HG02759 (cell line): ENCODE data around the gene CRYBB1.

Experiments
- ATAC-seq: cut with Tn5 transposase; IDR thresholded peaks from one replicate; pipeline ENCODE4 v1.9.1; 2021; ENCODE audit warnings: mild to moderate bottlenecking, moderate library complexity; ENCODE audit not compliant: unreplicated experiment

CRYBB1 gene

GRCh38 chr22:26559961-26560575 is 57.8 kb downstream of the CRYBB1 start:
- no peak for ATAC-seq

DNA sequence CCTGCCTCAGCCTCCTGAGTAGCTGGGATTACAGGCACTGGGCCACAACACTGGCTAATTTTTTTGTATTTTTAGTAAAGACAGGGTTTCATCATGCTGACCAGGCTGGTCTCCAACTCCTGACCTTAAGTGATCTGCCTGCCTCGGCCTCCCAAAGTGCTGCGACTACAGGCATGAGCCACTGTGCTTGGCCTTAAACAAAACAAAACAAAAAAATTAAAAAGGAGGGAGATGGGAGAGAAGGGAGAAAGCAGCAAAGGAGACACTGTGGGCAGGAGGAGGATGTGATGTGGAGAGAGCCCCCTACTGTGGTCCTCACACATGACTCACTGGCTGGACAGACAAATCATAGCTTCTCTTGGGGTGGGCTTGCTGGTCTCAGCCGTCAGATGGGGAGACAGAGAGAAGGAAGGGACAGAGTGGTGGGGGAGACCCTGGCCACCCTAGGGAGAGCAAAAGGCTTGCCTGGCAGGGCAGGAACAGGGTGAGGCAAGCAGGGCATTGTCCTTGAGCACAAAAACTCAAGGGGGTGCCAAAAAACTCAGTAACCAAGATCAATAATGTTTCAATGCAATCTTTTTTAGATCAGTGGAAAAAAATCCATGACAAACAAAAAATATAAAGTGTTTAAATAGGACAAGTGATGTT is 59.5 kb downstream of the CRYBB1 start:
- ATAC-seq = no peak

DNA sequence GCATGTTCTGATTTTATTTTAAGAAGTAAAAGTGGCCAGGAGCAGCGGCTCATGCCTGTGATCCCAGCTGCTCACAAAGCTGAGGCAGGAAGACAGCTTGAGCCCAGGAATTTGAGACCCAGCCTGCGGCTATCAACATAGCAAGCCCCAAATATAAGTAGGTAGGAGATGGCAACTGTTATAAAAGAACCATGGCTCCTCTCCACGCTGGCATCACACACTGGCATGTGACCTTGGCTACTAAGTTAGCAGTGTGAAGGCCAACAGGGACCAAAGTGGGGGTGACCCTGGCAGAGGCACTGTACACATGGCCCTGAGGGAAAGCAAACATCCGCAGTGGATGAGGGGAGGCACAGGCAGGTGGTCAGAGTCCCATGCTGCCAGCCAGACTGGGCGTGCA is 60.9 kb downstream of the CRYBB1 start:
- no peak for ATAC-seq

DNA sequence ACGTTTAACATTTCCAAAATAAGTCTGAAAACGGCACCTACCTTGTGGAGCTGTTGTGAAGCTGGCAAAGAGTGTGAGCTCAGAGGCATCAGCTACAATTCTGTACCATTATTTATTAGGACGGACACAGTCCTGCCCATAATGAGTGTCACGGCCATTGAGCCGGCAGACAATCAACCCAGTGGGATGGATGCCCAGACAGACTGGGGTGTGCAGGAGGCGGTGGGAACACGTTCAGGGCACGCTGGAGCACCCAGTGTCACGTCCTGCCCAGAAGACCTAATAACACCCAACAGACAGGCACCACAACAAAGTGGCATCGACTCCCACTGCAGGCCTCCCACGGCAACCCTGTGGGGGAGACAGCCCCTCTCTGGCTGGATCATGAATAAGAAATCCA is 62.3 kb downstream of the CRYBB1 start:
- ATAC-seq = no peak

- no peak for ATAC-seq
Observed at GRCh38 chr22:26554956-26555355, 62.9 kb downstream of the CRYBB1 start.

DNA sequence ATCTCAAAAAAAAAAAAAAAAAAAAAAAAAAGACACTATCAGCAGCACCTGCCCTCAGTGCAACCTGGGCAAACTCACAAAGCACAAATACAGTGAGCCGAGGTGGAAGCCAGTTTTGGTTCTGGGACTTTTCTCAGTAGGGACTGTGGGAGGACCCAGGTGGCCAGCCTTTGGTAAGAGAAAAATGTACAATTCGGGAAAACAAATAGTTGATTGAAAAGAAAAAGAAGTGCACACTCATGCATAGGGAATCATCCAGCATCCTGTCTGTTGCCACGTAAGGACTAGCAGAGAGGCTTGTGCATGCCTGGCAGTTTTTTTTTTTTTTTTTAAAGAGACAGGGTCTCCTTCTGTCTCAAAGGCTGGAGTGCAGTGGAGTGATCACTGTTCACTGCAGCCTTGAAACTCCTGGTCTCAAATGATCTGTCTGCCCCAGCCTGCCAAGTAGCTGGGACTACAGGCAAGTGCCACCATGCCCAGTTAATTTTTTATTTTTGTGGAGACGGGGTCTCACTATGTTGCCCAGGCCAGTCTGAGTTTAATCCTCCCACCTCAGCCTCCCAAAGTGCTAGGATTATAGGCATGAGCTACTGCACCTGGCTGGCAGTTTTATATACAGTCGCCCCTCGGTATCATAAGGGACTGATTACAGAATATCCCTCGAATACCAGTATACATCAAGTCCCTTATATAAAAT is 64.6 kb downstream of the CRYBB1 start:
- no peak for ATAC-seq

DNA sequence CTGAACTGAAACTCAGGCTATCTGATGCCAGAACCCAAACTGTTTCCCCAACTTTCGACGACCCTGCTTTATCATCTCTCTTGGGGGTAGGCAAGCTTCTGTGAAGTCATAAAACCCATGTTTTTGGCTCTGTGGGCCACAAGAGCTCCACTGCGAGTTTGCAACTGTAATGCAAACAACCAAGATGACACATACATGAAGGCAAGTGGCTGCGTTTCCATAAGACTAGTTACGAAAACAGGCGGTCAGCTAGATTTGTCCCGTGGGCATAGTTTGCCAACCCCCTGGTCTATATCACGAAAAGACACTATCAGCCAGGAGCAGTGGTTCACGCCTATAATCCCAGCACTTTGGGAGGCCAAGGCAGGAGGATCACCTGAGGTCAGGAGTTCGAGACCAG is 65.4 kb downstream of the CRYBB1 start:
- ATAC-seq = no peak

GRCh38 chr22:26551568-26551967 is 66.3 kb downstream of the CRYBB1 start:
- no peak for ATAC-seq

DNA sequence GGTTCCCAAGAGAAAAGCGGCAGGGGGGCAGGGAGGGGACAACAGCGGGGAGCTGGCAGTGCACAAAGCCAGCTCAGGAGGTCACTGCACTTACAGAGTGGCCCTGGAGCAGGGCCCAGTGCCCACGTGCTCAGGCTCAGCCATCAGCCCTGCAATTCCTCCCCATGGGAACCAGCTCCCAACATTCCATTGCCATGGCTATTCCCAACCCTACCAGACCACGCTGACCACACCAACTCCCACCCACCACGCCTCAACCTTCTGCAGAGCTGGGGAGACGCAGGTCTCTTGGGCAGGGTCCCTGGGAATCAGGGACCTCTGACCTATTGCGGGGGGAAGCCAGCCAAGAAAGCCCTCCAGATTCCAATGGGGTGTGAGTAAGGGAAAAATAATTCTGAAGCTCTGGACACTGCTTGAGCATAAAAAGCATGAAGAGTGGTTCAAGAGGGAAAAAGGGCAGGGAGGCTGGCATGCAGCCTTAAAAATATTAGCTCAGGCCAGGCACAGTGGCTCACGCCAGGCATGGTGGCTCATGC is 67.3 kb downstream of the CRYBB1 start:
- ATAC-seq = no peak

DNA sequence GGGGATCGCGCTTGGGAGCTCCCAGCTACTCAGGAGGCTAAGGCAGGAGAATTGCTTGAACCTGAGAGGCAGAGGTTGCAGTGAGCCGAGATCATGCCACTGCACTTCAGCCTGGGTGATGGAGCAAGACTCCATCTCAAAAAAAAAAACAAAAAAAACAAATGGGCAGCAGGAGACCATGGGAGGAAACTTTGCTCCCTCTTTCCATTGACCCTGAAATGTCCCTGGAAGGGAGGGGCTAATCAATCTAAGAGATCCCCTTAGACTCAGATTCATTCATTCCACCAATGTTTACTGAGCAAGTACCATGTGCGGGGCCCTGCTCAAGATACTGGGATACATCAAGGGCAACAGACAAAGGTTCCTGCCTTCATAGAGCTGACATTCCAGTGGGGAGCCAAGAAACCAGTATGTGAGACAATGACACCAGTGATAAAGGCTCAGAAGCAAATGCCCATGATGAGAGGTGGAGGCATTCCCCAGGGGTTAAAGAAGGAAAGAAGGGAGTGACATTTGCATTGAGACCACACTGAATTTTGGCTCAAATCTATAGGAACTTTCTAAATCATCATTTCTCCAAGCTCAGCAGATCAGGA is 67.8 kb downstream of the CRYBB1 start:
- no peak for ATAC-seq
